AG08396 (cell line): ENCODE measurements around the gene FAM107B.

Experiments
- DNase-seq: peaks from one replicate; pipeline ENCODE4 v3.0.0; 2012; ENCODE audit warnings: low spot score, mixed read lengths

Gene FAM107B

DNA sequence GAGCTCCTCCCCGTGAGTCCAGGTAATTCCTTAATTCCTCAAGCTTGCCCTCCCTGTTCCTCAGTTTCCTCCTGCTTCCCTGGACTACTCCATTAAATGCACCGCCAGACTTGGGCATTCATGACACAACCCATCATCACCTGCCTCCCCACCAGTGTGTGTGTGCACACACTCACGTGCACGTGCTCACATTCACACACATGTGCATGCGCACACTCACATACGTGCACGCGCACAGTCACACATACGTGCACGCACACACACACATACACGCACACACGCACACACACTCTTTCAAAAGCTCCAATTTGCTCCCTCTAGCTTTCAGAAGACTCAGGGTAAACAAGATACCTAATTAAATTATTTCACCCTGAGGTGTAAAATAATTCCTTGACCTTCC lies 216.7 kb downstream of the FAM107B start:
- DNase-seq = no peak

DNA sequence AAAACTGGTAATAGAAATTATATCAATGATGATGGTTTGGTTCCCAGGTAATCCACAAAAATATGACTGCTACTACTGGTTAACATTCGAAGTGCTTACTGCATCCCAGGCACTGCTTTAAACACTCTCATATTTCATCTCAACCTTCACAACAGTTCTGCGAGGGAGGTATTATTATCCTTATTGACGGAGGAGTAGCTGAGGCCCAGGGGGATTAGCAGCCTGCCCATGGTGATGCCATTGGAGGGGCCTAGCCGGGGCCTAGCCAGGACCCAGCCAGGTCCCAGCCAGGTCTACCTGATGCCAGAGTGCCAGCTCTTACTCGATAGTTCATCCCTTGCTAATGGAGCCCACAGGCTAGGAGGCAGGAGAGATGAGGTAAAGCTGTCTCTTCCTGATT lies 217.1 kb downstream of the FAM107B start:
- DNase-seq = no peak

DNA sequence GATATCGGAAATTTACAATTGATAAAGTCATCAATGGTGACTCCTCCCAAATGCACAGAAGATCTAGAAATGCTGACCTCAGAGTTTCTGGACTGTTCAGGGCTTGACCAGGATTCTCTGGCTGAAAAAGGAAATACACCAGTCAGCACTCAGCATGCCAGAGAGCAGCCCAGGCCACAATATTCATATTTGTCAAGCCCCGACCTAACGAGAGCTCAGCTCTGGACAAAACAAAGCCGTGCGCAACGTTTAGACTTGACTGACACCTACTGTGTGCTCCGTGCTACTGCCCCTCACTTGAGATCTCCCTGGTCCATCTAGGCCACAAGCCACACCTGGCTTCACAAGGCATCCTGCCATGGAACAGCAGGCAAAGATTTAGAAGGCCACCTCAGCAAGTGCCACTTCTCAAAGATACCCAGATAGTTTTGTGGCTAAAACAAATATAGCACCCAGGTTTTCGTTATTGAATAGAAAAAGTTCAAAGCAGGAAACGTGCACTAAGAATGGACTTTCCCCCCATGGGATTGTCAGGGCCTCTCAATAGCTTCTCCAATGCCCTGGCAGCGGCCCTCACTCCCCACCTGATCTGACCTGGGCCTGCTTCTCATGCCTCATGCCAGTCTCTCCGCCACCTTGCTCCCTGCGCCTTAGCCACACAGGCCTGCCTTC lies 218.3 kb downstream of the FAM107B start:
- DNase-seq = no peak

DNA sequence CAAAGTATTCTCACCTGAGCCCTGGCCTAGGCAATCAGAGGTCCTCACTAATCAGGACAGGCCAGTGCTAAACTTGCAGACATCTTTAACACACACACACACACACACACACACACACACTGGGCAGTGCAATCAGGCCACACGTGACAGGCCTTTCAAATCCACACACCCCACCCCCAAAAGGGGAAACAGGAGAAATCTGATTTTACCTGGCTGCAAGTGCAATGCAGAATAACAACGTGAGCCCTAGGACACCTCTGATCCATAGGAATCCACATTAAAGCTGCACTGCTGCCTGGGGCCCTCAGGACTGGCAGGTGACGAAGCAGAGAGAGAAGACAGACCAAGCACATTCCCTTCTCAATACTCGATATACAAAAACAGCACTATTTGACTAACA lies 218.9 kb downstream of the FAM107B start:
- no peak for DNase-seq

DNA sequence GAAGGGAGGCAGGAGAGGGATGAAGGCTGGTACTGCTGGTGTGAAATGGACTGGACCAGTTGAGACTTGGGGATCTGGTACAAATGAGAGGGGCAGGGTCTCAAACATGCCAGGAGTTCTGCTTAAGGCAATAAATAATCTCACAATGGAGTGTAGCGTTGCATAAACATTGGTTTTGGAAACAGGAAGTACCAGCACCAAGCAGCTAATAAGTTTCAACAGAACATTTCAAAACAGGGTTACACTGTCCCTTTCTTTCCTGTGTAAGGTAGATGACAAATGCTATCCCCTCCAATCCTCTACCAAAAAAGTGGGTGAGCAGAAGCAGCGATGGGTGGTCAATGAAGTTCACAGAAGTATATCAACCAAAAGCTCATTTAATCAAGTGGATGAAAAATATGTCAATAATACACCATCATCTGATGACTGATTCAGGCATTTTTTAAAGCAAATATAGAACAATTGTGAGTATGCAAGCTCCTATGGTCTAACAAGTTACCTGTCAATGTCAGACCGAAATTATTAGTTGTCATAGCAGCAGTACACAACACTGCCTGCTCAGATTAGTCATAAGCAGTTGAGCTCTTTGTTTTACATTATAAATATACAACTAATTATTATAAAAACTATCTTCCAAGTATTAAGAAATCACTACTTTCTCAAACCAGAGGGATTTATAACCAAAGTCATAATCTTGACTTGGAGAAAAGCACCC lies 220.0 kb downstream of the FAM107B start:
- no peak for DNase-seq

- DNase-seq = no peak
These were observed 220.6 kb downstream of the FAM107B start for GRCh38 chr10:14554091-14554490.

DNA sequence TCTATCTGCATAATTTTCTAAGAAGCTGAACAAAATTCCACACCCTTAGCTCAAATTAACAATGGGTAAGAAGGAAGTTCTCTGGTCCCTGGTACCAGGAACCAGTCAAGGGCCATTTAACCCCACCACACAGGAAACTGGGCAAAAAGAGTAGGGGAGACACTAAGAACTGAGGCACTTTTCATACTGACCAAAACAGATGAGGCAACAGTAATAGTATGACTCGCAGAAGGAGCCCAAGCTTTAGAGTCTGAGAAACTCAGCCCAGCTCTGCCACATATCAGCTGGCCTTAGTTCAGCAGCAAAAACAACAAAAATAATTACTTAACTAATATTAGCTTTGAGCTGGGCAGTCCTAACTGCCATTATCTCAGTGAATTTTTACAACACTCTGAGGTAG lies 221.2 kb downstream of the FAM107B start:
- DNase-seq = peak; percentile 60

- no peak for DNase-seq
These were observed 222.7 kb downstream of the FAM107B start for GRCh38 chr10:14552015-14552414.

GRCh38 chr10:14550471-14550981 lies 224.2 kb downstream of the FAM107B start:
- DNase-seq = no peak

DNA sequence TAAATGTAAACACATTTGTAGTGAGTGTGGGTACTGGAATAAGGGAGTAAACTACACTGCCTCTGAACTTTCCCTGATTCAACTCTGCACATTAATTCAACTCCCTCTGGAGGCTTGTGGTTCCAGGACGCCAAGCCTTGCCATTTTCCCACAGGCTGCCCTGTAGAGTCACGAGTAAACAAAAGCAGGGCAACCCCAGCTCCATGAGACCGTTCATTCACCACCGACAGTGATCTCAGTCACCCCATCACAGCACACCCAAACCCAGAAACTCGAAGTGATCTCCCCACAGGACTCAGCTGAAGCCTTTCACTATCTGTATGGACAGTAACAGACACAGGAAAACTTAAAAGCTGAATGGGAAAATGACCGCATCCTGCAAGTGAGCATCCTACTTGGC lies 225.2 kb downstream of the FAM107B start:
- DNase-seq = no peak

DNA sequence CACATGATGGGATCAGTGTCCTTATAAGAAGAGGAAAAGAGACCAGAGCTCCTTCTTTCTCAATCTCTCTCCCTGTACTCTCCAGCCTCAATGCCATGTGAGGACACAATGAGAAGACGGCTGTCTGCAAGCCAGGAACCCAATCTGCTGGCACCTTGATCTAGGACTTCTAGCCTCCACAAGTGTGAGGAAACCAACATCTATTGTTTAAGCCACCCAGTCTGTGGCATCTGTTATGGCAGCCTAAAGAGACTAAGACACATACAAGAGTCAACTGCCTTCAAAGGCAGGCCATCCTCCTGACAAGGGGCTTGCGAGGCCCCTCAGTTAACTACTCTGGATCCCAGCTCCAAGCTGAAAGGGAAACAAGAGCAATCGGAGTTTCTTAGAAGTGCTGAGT lies 225.7 kb downstream of the FAM107B start:
- DNase-seq = no peak

DNA sequence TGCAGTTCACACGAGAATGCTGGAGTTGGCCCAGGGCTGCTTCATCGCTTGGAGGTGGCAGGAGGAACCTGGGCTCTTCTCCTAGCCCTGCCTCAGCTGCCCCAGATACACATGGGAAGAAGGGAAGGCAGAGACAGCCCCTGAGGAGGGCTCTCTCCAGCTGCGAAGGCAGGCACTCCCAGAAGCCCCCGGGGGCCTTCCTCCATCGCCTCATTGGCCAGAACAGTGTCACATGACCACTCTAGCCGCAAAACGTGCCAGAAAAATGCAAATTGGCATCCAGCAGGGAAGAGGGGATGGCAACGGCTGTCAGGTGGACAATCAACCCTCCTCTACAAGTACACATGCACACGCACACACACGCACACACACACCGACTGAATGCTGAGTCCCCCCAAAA lies 226.2 kb downstream of the FAM107B start:
- no peak for DNase-seq

- no peak for DNase-seq
These were observed 226.9 kb downstream of the FAM107B start for GRCh38 chr10:14547816-14548215.

DNA sequence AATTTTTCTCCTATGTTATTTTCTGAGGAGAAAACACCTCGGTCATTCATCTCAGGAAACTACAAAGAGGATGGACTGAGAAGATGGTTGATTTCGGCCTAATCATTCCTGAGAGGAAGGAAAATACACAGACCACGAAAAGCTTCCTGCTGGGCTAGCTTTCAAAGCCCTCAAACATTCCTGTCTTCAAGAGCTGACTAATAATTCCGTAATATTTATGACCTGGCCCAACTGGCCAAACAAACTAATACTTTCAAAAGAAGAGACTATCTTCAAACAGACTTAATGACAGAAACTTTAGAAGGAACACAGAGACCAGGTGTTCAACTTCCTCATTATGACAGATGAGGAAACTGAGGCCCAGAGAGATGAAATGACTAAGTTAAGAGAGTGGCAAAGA lies 228.9 kb downstream of the FAM107B start:
- peak; percentile 52 for DNase-seq

- no peak for DNase-seq
These were observed 230.8 kb downstream of the FAM107B start for GRCh38 chr10:14543904-14544210.

DNA sequence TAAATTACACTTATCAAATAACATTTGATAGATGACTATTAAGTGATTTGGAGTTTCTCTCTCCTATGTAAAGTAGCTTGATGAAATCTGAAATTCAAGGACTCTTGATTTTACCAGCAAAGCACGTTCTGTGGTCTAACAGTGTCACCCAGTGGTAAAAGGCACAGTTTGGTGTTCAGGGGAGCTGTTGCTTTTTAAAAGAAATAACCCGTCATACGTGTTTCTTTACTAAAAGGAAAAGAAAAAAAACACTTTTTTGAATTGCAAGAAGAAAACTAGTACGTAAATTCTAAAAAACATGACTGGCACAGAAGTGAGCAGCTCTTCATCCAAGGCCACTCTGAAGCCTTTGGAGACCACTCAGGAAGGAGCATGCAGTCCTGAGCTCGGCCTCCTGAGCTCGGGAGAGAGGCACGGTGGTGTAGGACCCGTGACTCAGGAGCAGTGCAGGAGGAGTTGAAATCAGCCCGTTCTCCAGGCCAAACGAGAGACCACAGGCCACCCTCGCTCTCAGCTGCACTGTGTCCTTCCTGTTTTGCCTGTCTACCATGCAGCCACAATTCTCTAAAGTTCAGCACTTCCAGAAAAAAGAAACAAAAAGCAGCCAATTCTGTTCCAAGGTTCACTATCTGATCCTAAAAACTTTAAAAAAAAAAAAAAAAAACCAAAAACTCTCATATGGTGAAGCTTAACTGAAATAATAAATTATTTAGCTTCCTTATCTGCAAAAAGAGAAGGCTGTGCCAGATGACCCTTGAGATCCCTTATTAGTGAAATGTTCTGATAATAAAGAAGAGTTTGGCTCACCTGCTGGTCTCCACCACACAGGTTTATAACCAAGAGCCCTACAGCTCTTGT lies 231.4 kb downstream of the FAM107B start:
- DNase-seq = no peak

DNA sequence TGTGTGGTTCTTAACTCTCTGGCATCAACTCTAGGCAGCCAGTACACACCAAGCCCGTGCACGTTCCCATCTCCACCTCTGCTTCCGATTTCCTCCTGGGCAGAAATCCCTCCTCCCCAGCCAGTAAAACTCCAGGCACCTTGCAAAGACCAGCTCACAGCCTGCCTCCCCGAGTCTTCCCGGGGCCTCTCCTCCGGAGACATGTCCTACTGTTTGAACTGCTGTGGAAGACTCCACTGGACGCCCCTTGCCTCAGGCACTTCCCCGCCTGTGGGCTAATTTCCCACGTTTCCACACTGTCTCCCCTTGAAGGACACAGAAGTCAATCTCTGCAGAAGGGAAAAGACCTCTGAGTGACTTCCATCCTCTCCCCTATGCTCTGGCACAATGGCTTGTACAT lies 233.3 kb downstream of the FAM107B start:
- DNase-seq = no peak

DNA sequence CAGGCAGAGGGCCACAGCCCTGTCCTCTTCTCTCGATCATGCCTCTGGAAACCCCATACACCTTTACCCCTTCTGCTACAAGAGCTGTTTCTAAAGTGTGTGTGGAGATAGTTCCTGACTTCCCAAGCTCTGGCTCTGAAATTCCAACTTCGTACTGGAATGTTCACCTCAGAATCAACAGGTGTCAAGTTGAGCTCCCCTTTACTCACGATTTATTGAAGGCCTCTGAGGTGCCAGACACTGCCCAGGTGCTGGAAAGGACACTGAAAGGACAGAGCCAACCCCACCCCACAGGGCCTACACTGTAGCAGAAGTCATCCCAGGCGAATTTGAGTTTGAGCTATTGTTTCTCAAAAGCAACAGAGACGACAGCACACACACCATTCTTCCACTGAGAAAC lies 234.1 kb downstream of the FAM107B start:
- no peak for DNase-seq

DNA sequence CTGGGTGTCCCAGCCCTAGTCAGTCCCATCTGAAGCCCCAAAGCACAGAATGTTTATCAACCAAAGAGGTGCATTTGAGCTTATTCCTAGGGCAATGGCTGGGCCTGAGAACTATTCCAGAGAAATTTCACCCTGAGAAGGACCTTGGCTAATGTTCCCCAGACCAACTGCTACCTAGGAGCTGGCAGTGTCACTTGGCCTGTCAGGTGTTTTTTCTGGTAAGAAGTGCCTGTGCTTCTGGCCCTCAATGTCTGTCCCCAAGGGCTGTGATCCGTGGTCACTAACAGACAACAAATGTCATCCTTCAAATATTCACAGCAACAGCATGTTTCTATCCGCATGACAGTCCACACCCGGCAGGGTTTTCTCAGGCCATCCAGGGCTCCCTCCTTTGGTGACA lies 234.6 kb downstream of the FAM107B start:
- no peak for DNase-seq

GRCh38 chr10:14539176-14539575 lies 235.5 kb downstream of the FAM107B start:
- DNase-seq = no peak

DNA sequence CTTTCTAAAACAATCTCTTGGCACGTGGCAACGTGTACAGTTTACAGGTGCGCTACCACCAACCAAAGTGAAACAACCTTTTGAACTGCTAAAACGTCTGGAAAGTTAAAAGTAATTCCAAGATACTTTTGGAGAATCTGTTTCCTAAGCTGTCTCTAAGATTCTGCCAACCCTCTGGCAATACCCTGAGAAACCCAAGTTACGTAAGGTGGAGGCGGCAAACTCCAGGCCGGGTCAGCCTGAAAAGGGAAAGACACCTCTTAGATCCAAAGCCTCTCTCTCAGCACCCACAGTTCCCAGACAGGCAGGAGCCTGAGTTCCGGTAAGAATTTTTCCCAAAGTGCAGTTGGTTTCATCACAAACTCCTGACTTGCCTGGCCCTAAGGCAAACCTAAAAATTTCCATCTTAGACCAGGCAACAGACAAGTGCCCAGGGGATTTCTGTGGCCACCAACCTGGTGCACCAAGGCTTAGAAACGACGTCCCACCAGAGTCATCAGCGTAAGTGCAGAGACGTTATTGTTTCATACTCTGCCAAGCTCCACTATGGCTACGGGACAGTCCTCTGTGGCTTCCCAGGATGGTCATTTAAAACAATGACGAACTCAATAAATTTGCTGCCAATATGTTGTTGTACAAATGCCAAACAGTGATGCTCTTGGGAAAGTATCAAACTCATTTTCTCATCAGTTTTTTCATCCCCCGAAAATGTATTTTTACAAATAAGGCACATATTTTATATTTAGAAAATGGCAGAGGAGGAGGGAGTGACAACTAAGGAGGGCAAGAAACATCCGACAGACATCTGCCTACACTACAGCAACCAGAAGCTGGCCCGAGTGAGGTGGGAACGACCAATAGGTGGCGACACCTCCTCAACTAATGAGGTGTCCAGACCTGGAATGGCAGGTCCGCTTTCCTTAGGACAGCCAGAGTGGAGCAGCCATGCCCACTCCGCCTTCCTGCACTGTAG lies 238.2 kb downstream of the FAM107B start:
- DNase-seq = peak; percentile 46
